HepG2 (cell line): Measurements from ENCODE around the gene LDLR. TPM values are rescaled to one million over a fixed set of nuclear protein-coding genes. Genes with fewer than 3 reads are reported as not detected.

ENCODE experiments used
- ARHGAP35 ChIP-seq: sonication (generic); formaldehyde crosslinking; IDR thresholded peaks from 2 replicates; pipeline ENCODE4 v1.9.0; 2022; ENCODE audit warnings: mild to moderate bottlenecking, inconsistent platforms, moderate library complexity, missing genetic modification reagents, borderline replicate concordance
- CHCHD3 ChIP-seq: sonication (generic); formaldehyde crosslinking; IDR thresholded peaks from 2 replicates; pipeline ENCODE4 v1.8.0; 2022; ENCODE audit warnings: mild to moderate bottlenecking, missing genetic modification reagents, moderate library complexity
- GPN1 ChIP-seq: sonication (generic); formaldehyde crosslinking; IDR thresholded peaks from 2 replicates; pipeline ENCODE4 v1.5.1; 2020; ENCODE audit warnings: missing genetic modification reagents, borderline replicate concordance
- HNF1A ChIP-seq, 2 experiments: sonication (generic) in 1 of 2; formaldehyde crosslinking in 1 of 2; IDR thresholded peaks; 2 replicates each; pipeline versions ENCODE4 v1.4.0 to v1.6.1; 2016 to 2020; ENCODE audit warnings: borderline replicate concordance in 1 of 2, low read depth in 1 of 2, mild to moderate bottlenecking in 1 of 2, missing genetic modification reagents in 1 of 2
- MED1 ChIP-seq: sonication (generic); formaldehyde crosslinking; IDR thresholded peaks from 2 replicates; pipeline ENCODE4 v1.4.0; 2020; ENCODE audit warnings: missing genetic modification reagents
- NFATC3 ChIP-seq: sonication (generic); formaldehyde crosslinking; IDR thresholded peaks from 2 replicates; pipeline ENCODE4 v1.5.1; 2020; ENCODE audit warnings: mild to moderate bottlenecking, missing genetic modification reagents
- NFKB2 ChIP-seq: sonication (generic); formaldehyde crosslinking; IDR thresholded peaks from 2 replicates; pipeline ENCODE4 v1.4.0; 2020; ENCODE audit warnings: missing genetic modification reagents, borderline replicate concordance
- PRPF4 ChIP-seq: fragments of 200-400 bp; formaldehyde crosslinking; IDR thresholded peaks from 2 replicates; pipeline ENCODE4 v1.6.1; 2016; ENCODE audit warnings: low read length, low read depth; ENCODE audit not compliant: poor library complexity, severe bottlenecking
- SP140L ChIP-seq: sonication (generic); formaldehyde crosslinking; IDR thresholded peaks from 2 replicates; pipeline ENCODE4 v1.4.0; 2020; ENCODE audit warnings: missing genetic modification reagents, borderline replicate concordance
- SP2 ChIP-seq: sonication (generic); formaldehyde crosslinking; IDR thresholded peaks from 2 replicates; pipeline ENCODE4 v1.5.1; 2020; ENCODE audit warnings: mild to moderate bottlenecking, missing genetic modification reagents
- SRY ChIP-seq: sonication (generic); formaldehyde crosslinking; IDR thresholded peaks from 2 replicates; pipeline ENCODE4 v1.8.0; 2022; ENCODE audit warnings: mild to moderate bottlenecking, missing genetic modification reagents
- TMF1 ChIP-seq: sonication (generic); formaldehyde crosslinking; IDR thresholded peaks from 2 replicates; pipeline ENCODE4 v1.8.1; 2022; ENCODE audit warnings: low read depth, missing genetic modification reagents
- ZBTB25 ChIP-seq: IDR thresholded peaks from 2 replicates; pipeline ENCODE4 v1.6.1; 2018; ENCODE audit warnings: missing genetic modification reagents
- ZNF138 ChIP-seq: sonication (generic); formaldehyde crosslinking; IDR thresholded peaks from 2 replicates; pipeline ENCODE4 v1.5.0; 2020; ENCODE audit warnings: mild to moderate bottlenecking, low read depth, missing genetic modification reagents
- ZNF142 ChIP-seq: sonication (generic); formaldehyde crosslinking; IDR thresholded peaks from 2 replicates; pipeline ENCODE4 v1.4.0; 2020; ENCODE audit warnings: missing genetic modification reagents
- ZNF3 ChIP-seq: IDR thresholded peaks from 2 replicates; pipeline ENCODE4 v1.7.0; 2017; ENCODE audit warnings: inconsistent platforms
- ZNF781 ChIP-seq: sonication (generic); formaldehyde crosslinking; IDR thresholded peaks from 2 replicates; pipeline ENCODE4 v1.5.1; 2020; ENCODE audit warnings: borderline replicate concordance, mild to moderate bottlenecking, missing genetic modification reagents; ENCODE audit errors: not compliant biosample characterization
- ZZZ3 ChIP-seq: sonication (generic); formaldehyde crosslinking; IDR thresholded peaks from 2 replicates; pipeline ENCODE4 v1.4.0; 2020; ENCODE audit warnings: missing genetic modification reagents, mild to moderate bottlenecking, borderline replicate concordance
- polyA plus RNA-seq, 8 experiments: library from polyadenylated mRNA; depleted of rRNA in 3 of 8; stranded (reverse) in 7 of 8; unstranded in 1 of 8; fragments of >200 nt; fragmentation: Illumina TruSeq in 4 of 8; extraction: Trizol in 4 of 8; gene quantifications; 2 replicates each; pipeline versions ENCODE4 v1.2.1 to v1.2.3, GENCODE V29; 2011 to 2016; ENCODE audit warnings: low read depth in 4 of 8, missing spikeins in 1 of 8, mixed read lengths in 1 of 8; ENCODE audit not compliant: insufficient read depth in 1 of 8
- total RNA-seq, 5 experiments: library from RNA; depleted of rRNA; stranded (reverse); fragments of >200 nt; fragmentation: Illumina TruSeq; extraction: Trizol; gene quantifications; 2 replicates each; pipeline ENCODE4 v1.2.3, GENCODE V29; 2016; ENCODE audit warnings: low read depth in 1 of 5

The LDLR gene
- total and polyA plus RNA-seq, 2 of the 13 experiments (the other 11 are each of a cell fraction or from before 2014, with no cell fraction given), result 51.6 to 92.5 TPM

- TF ChIP-seq ZBTB25 (CRISPR knock-in tag) (no peak), ZNF781 (no peak), MED1 (CRISPR knock-in tag) (peak; percentile 69), ARHGAP35 (no peak), SRY (CRISPR knock-in tag) (no peak), SP2 (CRISPR knock-in tag) (peak; percentile 57; the same call in 1 of the 2 replicates), PRPF4 (no peak), CHCHD3 (no peak), GPN1 (CRISPR knock-in tag) (no peak), TMF1 (CRISPR knock-in tag) (no peak), NFATC3 (no peak), ZNF3 (CRISPR knock-in tag) (no peak), SP140L (no peak), HNF1A (IDR thresholded peaks at IDR 0.05; ENCODE audit: low read depth) (no peak), HNF1A (CRISPR knock-in tag; IDR thresholded peaks at IDR 0.05; ENCODE audit: borderline replicate concordance) (0 out of 2 replicates have a peak, but pooled peaks have one; percentile 60), ZNF138 (CRISPR knock-in tag) (no peak), ZZZ3 (CRISPR knock-in tag) (0 out of 2 replicates have a peak, but pooled peaks have one; percentile 71), ZNF142 (CRISPR knock-in tag) (0 out of 2 replicates have a peak, but pooled peaks have one; percentile 24), NFKB2 (CRISPR knock-in tag) (0 out of 2 replicates have a peak, but pooled peaks have one; percentile 32)
These were observed 1.2 kb downstream of the LDLR start (continued) for GRCh38 chr19:11090264-11090996.
